Measurements from ENCODE around the gene UPK2. TPM values are rescaled to one million over a fixed set of nuclear protein-coding genes. Genes with fewer than 3 reads are reported as not detected.
"Not testable (repeated sequence)": the region's sequence is repeated elsewhere in the genome, so short reads cannot be mapped to it uniquely, and the experiment has no call there.

Gene UPK2
- total and polyA plus RNA-seq, 10 of the 15 experiments (the other 5 are each of a cell fraction or from before 2014, with no cell fraction given), result 0.07 to 1.0 (median 0.31) TPM; not detected in 7

DNA sequence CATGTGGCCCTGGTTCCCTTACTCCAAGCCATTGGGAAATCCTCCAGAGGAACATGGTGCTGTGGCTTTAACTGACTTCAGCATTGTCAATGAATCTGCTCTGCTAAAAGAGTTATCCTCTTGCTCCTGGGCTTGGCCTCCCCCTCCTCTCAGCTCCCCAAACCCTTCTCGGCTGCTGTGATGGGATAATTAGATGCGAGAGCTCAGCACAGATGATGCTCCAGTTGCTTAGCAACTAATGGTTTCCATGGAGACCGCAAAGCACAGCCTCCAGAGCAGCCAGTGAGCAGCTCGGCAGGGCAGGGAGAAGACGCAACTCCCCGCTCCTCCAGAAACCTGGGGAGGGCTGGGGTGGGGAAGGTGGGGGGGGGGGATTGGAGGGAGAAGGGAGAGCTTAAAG is 2.8 kb upstream of the UPK2 start:
- intact Hi-C loops (cut with micrococcal nuclease; ENCODE audit: unreplicated experiment), result no loop called here
- 55% methylated on average over 5 of the region's 6 CpGs for WGBS (ENCODE audit: insufficient coverage, insufficient replicate concordance, low lambda C conversion rate, missing lambda C conversion rate)
- FAIRE-seq, result no peak

DNA sequence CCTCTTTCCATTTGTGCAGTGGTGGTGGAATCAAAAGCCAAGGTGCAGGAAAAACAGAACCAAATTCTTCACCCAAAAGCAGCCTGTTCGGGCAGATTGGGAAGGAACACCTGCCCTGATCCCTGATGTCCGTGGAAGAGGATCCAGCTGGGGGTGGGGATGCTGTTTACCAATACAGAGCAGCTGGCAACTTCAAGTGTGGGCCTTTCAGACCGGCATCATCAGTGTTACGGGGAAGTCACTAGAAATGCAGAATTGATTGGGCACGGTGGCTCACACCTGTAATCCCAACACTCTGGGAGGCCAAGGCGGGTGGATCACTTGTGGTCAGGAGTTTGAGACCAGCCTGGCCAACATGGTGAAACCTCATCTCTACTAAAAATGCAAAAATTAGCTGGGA is 2.1 kb upstream of the UPK2 start:
- H3K36me3 ChIP-seq (ENCODE audit: control insufficient read depth in 2 of 2, insufficient read depth in 2 of 2, low read length in 1 of 2); H4K20me1 ChIP-seq (ENCODE audit: control insufficient read depth, insufficient read depth); H2AFZ ChIP-seq (ENCODE audit: control insufficient read depth, low read depth, low read length); DNase-seq (ENCODE audit: low read depth, low spot score); FAIRE-seq; intact Hi-C loops (cut with micrococcal nuclease; ENCODE audit: unreplicated experiment); in situ Hi-C loops (cut with MboI); H3K27ac ChIP-seq (ENCODE audit: control insufficient read depth, insufficient read depth); H3K4me2 ChIP-seq (ENCODE audit: control insufficient read depth, insufficient read depth); H3K79me2 ChIP-seq (ENCODE audit: control insufficient read depth, insufficient read depth, low read length); RAD21 ChIA-PET (ENCODE audit: unreplicated experiment); H3K9ac ChIP-seq (ENCODE audit: control insufficient read depth, insufficient read depth, low read length); H3K4me3 ChIP-seq; H3K27me3 ChIP-seq (replicated peaks in 1 of 2; ENCODE audit: control insufficient read depth in 2 of 2, insufficient read depth in 2 of 2, low read length in 1 of 2); BruUV-seq (replicated peaks); ATAC-seq; H3K9me3 ChIP-seq (replicated peaks; ENCODE audit: control insufficient read depth, insufficient read depth, low read length); H3K4me1 ChIP-seq (ENCODE audit: control insufficient read depth, insufficient read depth, low read length): not testable (repeated sequence)
- CTCF ChIA-PET, result interaction anchor here (0.8 to 1.9 kb wide), 4 partner anchors 21 to 264 kb away, joined by 3 to 9 read pairs (median 6); no protein-coding TSS in a partner anchor
- WGBS (ENCODE audit: insufficient coverage, insufficient replicate concordance, low lambda C conversion rate, missing lambda C conversion rate), result 17% methylated on average over 6 of the region's 6 CpGs
- SMC1A ChIA-PET (ENCODE audit: uncharacterized antibody, unreplicated experiment), result interaction anchor here (1.4 kb wide), 1 partner anchor 21 kb away, joined by 5 read pairs; no protein-coding TSS in a partner anchor
- POLR2A ChIA-PET, result interaction anchor here (0.5 kb wide), 1 partner anchor 239 kb away, joined by 3 read pairs; no protein-coding TSS in a partner anchor

More for the DNA sequence above, 2.8 kb upstream of the UPK2 start:
- ChIA-PET POLR2A (interaction anchor here (0.5 to 0.7 kb wide), 2 partner anchors 18 to 238 kb away, joined by 3 to 6 read pairs; no protein-coding TSS in a partner anchor), RAD21 (ENCODE audit: unreplicated experiment) (no interaction called here), CTCF (interaction anchor here (1.2 to 1.9 kb wide), 4 partner anchors 22 to 263 kb away, joined by 3 to 9 read pairs (median 5); no protein-coding TSS in a partner anchor), SMC1A (ENCODE audit: uncharacterized antibody, unreplicated experiment) (no interaction called here)
- TF ChIP-seq ESRRA (IDR thresholded peaks at IDR 0.05; ENCODE audit: low read length), result no peak
- Histone ChIP-seq H4K20me1 (ENCODE audit: control insufficient read depth, insufficient read depth) (no peaks in the 10 kb centered on the region), H3K36me3 (ENCODE audit: control insufficient read depth in 2 of 2, insufficient read depth in 2 of 2, low read length in 1 of 2) (no peaks in the 10 kb centered on the region), H3K79me2 (ENCODE audit: control insufficient read depth, insufficient read depth, low read length) (no peaks in the 10 kb centered on the region), H3K4me3 (no peak overlapping the region), H3K4me2 (ENCODE audit: control insufficient read depth, insufficient read depth) (no peak overlapping the region), H2AFZ (ENCODE audit: control insufficient read depth, low read depth, low read length) (no peak overlapping the region), H3K4me1 (ENCODE audit: control insufficient read depth, insufficient read depth, low read length) (no peaks in the 10 kb centered on the region), H3K9me3 (replicated peaks; ENCODE audit: control insufficient read depth, insufficient read depth, low read length) (no peaks in the 10 kb centered on the region), H3K27ac (ENCODE audit: control insufficient read depth, insufficient read depth) (no peak overlapping the region), H3K9ac (ENCODE audit: control insufficient read depth, insufficient read depth, low read length) (no peak overlapping the region), H3K27me3 (replicated peaks in 1 of 2; ENCODE audit: control insufficient read depth in 2 of 2, insufficient read depth in 2 of 2, low read length in 1 of 2) (peaks cover 0 to 9% of the 10 kb centered on the region in 2 experiments; a peak in 2 of 4 replicates)
- in situ Hi-C loops (cut with MboI), result no loop called here
- DNase-seq (ENCODE audit: low read depth, low spot score), result no peak
- no peak for ATAC-seq
- no TSS peak for BruUV-seq (replicated peaks)
